Activated naive CD4-positive, alpha-beta T cell treated with anti-CD3 and anti-CD28 coated beads, Interleukin-2, amount 50 U/mL, for 72 hours (primary cell): ENCODE data around the gene LPIN2. TPM values are rescaled to one million over a fixed set of nuclear protein-coding genes. Genes with fewer than 3 reads are reported as not detected.

Experiments used
- ATAC-seq, 2 donors: fragments of 150-1000 bp; cut with Tn5 transposase; 2 replicates each; pipeline ENCODE4 v1.10.0; 2021; ENCODE audit warnings: mild to moderate bottlenecking in 2 of 2, moderate library complexity in 2 of 2
- DNase-seq, 2 donors: peaks; one replicate each; pipeline ENCODE4 v3.0.0; 2021 to 2022; ENCODE audit warnings: low spot score in 2 of 2
- H3K27ac Mint-ChIP-seq, 2 donors: one replicate each; pipeline ENCODE4 v1.8.0; 2022; ENCODE audit warnings: mild to moderate bottlenecking in 2 of 2, mixed read lengths in 2 of 2
- H3K36me3 Mint-ChIP-seq, 2 donors: one replicate each; pipeline ENCODE4 v1.8.0; 2022; ENCODE audit warnings: mixed read lengths in 2 of 2
- H3K9me3 Mint-ChIP-seq, 2 donors: one replicate each; pipeline ENCODE4 v1.8.0; 2022; ENCODE audit warnings: mixed read lengths in 2 of 2
- total RNA-seq, 2 donors: library from RNA; stranded (reverse); gene quantifications; one replicate each; pipeline ENCODE4 v1.2.3, GENCODE V29; 2022

Gene LPIN2
- total RNA-seq, 2 donors from 2014 or later, result 66.0 to 113 TPM

- H3K27ac Mint-ChIP-seq, result peak overlapping the region; percentile 91 to 98
- DNase-seq (no peak), ATAC-seq (no peak)
- H3K9me3 Mint-ChIP-seq, result no peaks in the 10 kb centered on the region
- H3K36me3 Mint-ChIP-seq, result peaks cover 24 to 36% of the 10 kb centered on the region in 2 donors
Observed at GRCh38 chr18:2965797-2966196, 47.1 kb downstream of the LPIN2 start.

- peak overlapping the region; percentile 93 to 98 for H3K27ac Mint-ChIP-seq
- peak in 1 of 2 donors; percentile 17 for ATAC-seq
- H3K9me3 Mint-ChIP-seq, result no peaks in the 10 kb centered on the region
- DNase-seq, result no peak
- peaks cover 23 to 25% of the 10 kb centered on the region in 2 donors for H3K36me3 Mint-ChIP-seq
Observed at GRCh38 chr18:2964361-2965010, 48.5 kb downstream of the LPIN2 start.

Other genes starting within 250 kb of the LPIN2 start
- 10 to 100 TPM; 13.0 to 24.4 TPM for gene EMILIN2, start 166.1 kb downstream of the LPIN2 start, total RNA-seq
- 1 to 10 TPM; 1.8 to 1.9 TPM for gene MYOM1, start 206.8 kb upstream of the LPIN2 start, total RNA-seq
- gene MYL12A, start 234.7 kb upstream of the LPIN2 start, total RNA-seq, result 100 to 1,000 TPM; 485 to 498 TPM
- gene MYL12B, start 249.0 kb upstream of the LPIN2 start, total RNA-seq, result 100 to 1,000 TPM; 294 to 358 TPM